Measurements from ENCODE around the gene DPH2.
A peak's percentile ranks its signal among the peaks of the same experiment; 100 is the strongest.

Gene DPH2

DNA sequence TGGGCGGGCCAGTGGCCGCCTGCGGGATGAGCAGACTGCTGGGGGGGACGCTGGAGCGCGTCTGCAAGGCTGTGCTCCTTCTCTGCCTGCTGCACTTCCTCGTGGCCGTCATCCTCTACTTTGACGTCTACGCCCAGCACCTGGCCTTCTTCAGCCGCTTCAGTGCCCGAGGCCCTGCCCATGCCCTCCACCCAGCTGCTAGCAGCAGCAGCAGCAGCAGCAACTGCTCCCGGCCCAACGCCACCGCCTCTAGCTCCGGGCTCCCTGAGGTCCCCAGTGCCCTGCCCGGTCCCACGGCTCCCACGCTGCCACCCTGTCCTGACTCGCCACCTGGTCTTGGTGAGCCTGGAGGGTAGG lies 11.3 kb downstream of the DPH2 start:
- no peak overlapping the region for H3K4me2 ChIP-seq (ENCODE audit: low read depth, low read length, poor library complexity, severe bottlenecking)
- peaks cover 39% of the 10 kb centered on the region for H3K4me1 ChIP-seq (ENCODE audit: insufficient read depth, low read length, poor library complexity, severe bottlenecking)
- H3K9me3 ChIP-seq (ENCODE audit: insufficient read depth, low read depth, low read length), result no peaks in the 10 kb centered on the region
- no peak for TF ChIP-seq EZH2phosphoT487 (IDR thresholded peaks at IDR 0.05; ENCODE audit: borderline replicate concordance)
- TF ChIP-seq, protein P1, sequence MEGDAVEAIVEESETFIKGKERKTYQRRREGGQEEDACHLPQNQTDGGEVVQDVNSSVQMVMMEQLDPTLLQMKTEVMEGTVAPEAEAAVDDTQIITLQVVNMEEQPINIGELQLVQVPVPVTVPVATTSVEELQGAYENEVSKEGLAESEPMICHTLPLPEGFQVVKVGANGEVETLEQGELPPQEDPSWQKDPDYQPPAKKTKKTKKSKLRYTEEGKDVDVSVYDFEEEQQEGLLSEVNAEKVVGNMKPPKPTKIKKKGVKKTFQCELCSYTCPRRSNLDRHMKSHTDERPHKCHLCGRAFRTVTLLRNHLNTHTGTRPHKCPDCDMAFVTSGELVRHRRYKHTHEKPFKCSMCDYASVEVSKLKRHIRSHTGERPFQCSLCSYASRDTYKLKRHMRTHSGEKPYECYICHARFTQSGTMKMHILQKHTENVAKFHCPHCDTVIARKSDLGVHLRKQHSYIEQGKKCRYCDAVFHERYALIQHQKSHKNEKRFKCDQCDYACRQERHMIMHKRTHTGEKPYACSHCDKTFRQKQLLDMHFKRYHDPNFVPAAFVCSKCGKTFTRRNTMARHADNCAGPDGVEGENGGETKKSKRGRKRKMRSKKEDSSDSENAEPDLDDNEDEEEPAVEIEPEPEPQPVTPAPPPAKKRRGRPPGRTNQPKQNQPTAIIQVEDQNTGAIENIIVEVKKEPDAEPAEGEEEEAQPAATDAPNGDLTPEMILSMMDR (conservative IDR thresholded peaks at IDR 0.05; ENCODE audit: low read length), result no peak
- H3K27me3 ChIP-seq (ENCODE audit: insufficient read depth, low read length, poor library complexity, severe bottlenecking), result no peaks in the 10 kb centered on the region
- H3F3A ChIP-seq (ENCODE audit: low read depth), result no peaks in the 10 kb centered on the region
- no peaks in the 10 kb centered on the region for H3K9me2 ChIP-seq (replicated peaks; ENCODE audit: low read depth, low read length)
- no peak overlapping the region for H3K4me3 ChIP-seq (ENCODE audit: low read length, poor library complexity, severe bottlenecking)
- no peaks in the 10 kb centered on the region; the same call in 1 of the 2 replicates for H3K36me3 ChIP-seq (ENCODE audit: insufficient read depth, low read length)
- no peak overlapping the region for H2AFZ ChIP-seq (ENCODE audit: low read length)
- H4K20me1 ChIP-seq (ENCODE audit: insufficient read depth, low read length, poor library complexity, severe bottlenecking), result peaks cover 26% of the 10 kb centered on the region
- H3K79me2 ChIP-seq (ENCODE audit: insufficient read depth, low read length), result peaks cover 33% of the 10 kb centered on the region
- H3K9ac ChIP-seq (ENCODE audit: low read depth, low read length, poor library complexity, severe bottlenecking), result no peak overlapping the region

DNA sequence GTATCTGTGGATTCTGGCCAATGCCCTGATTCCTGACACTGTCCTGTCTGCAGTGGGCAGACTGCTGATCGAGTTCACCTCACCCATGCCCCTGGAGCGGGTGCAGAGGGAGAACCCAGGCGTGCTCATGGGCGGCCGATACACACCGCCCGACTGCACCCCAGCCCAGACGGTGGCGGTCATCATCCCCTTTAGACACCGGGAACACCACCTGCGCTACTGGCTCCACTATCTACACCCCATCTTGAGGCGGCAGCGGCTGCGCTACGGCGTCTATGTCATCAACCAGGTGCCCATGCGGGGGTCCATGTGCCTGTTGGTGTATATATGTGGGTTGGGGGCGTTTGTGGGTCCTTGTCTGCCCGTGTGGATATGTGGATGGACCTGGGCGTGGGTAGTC lies 11.8 kb downstream of the DPH2 start:
- Histone ChIP-seq H3K9me3 (ENCODE audit: insufficient read depth, low read depth, low read length) (no peaks in the 10 kb centered on the region), H3K36me3 (ENCODE audit: insufficient read depth, low read length) (no peaks in the 10 kb centered on the region; the same call in 1 of the 2 replicates), H3K9me2 (replicated peaks; ENCODE audit: low read depth, low read length) (no peaks in the 10 kb centered on the region), H3K4me2 (ENCODE audit: low read depth, low read length, poor library complexity, severe bottlenecking) (peak overlapping the region; percentile 10), H4K20me1 (ENCODE audit: insufficient read depth, low read length, poor library complexity, severe bottlenecking) (peaks cover 20% of the 10 kb centered on the region), H3K4me1 (ENCODE audit: insufficient read depth, low read length, poor library complexity, severe bottlenecking) (peaks cover 34% of the 10 kb centered on the region), H3K4me3 (ENCODE audit: low read length, poor library complexity, severe bottlenecking) (no peak overlapping the region), H3K79me2 (ENCODE audit: insufficient read depth, low read length) (peaks cover 28% of the 10 kb centered on the region; the same call in 1 of the 2 replicates), H3K9ac (ENCODE audit: low read depth, low read length, poor library complexity, severe bottlenecking) (no peak overlapping the region), H3K27me3 (ENCODE audit: insufficient read depth, low read length, poor library complexity, severe bottlenecking) (no peaks in the 10 kb centered on the region), H2AFZ (ENCODE audit: low read length) (no peak overlapping the region), H3F3A (ENCODE audit: low read depth) (no peaks in the 10 kb centered on the region)
- TF ChIP-seq, protein P1 (conservative IDR thresholded peaks at IDR 0.05; ENCODE audit: low read length), result no peak
- no peak for TF ChIP-seq EZH2phosphoT487 (IDR thresholded peaks at IDR 0.05; ENCODE audit: borderline replicate concordance)

DNA sequence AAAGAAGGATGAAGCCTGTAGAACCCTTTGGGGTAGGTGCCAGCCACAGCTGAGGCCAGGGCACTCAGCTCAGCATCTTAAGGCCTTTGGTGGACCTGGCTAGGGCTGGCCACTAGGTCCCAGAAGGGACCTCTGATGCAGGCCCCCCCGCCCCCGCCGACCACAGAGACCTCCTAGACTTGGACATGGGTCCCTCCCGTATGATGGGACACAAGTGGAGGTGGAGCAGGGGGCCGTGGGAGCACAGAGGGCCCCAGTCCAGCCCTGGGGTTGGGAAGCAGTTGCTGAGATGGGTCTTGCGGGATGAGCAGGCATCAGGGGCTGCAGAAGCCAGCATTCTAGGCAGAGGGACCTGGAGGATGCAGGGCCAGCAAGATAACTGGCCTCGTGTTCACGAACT lies 12.4 kb downstream of the DPH2 start:
- H3K27me3 ChIP-seq (ENCODE audit: insufficient read depth, low read length, poor library complexity, severe bottlenecking), result no peaks in the 10 kb centered on the region
- H3K9me2 ChIP-seq (replicated peaks; ENCODE audit: low read depth, low read length), result no peaks in the 10 kb centered on the region
- H3K4me2 ChIP-seq (ENCODE audit: low read depth, low read length, poor library complexity, severe bottlenecking), result no peak overlapping the region
- no peaks in the 10 kb centered on the region; the same call in 1 of the 2 replicates for H3K36me3 ChIP-seq (ENCODE audit: insufficient read depth, low read length)
- peaks cover 28% of the 10 kb centered on the region for H3K4me1 ChIP-seq (ENCODE audit: insufficient read depth, low read length, poor library complexity, severe bottlenecking)
- TF ChIP-seq EZH2phosphoT487 (IDR thresholded peaks at IDR 0.05; ENCODE audit: borderline replicate concordance), result no peak
- TF ChIP-seq, protein P1 (conservative IDR thresholded peaks at IDR 0.05; ENCODE audit: low read length), result no peak
- no peak overlapping the region for H3K9ac ChIP-seq (ENCODE audit: low read depth, low read length, poor library complexity, severe bottlenecking)
- H3K9me3 ChIP-seq (ENCODE audit: insufficient read depth, low read depth, low read length), result no peaks in the 10 kb centered on the region
- no peaks in the 10 kb centered on the region for H3F3A ChIP-seq (ENCODE audit: low read depth)
- peaks cover 22% of the 10 kb centered on the region; the same call in 1 of the 2 replicates for H3K79me2 ChIP-seq (ENCODE audit: insufficient read depth, low read length)
- H4K20me1 ChIP-seq (ENCODE audit: insufficient read depth, low read length, poor library complexity, severe bottlenecking), result peaks cover 16% of the 10 kb centered on the region
- no peak overlapping the region for H2AFZ ChIP-seq (ENCODE audit: low read length)
- H3K4me3 ChIP-seq (ENCODE audit: low read length, poor library complexity, severe bottlenecking), result no peak overlapping the region
